Measurements from ENCODE around the gene PROZ.
"Not testable (repeated sequence)": the region's sequence is repeated elsewhere in the genome, so short reads cannot be mapped to it uniquely, and the experiment has no call there.

Gene PROZ, protein sequence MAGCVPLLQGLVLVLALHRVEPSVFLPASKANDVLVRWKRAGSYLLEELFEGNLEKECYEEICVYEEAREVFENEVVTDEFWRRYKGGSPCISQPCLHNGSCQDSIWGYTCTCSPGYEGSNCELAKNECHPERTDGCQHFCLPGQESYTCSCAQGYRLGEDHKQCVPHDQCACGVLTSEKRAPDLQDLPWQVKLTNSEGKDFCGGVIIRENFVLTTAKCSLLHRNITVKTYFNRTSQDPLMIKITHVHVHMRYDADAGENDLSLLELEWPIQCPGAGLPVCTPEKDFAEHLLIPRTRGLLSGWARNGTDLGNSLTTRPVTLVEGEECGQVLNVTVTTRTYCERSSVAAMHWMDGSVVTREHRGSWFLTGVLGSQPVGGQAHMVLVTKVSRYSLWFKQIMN

DNA sequence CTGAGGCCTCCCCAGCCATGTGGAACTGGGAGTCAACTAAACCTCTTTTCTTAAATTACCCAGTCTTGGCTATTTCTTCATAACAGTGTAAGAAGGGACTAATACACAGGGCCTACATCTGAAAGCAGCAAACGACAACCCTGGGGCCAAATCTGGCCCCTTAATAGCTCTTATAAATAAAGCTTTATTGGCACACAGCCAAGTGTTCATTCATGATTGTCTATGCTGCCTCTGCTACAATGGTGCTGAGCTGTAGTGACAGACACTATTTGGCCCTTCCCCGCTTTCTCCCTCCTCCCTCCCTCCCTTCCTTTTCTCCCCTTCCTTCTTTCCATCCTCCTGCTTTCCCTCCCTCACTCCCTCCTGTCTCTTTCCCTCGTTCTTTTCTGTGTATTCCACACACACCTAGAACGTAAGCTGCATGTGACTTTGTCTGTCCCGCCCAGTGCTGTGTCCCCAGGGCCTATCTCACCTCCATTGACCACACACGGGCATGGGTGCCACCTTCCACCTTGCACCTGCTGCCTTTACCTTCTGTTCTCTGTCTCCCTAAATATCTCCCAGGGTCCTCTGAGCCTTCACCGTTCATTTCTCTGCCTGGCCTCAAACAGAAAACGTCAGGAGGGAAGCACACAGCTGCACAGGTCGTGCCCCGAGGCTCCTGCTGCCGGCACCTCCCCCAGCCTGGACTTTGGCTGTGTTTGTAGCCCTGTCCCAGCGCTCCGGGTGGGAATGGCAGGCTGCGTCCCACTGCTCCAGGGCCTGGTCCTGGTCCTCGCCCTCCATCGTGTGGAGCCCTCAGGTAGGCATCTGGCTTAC lies at the start of gene PROZ:
Gene PROZ, plus strand, starts transcription at position 720 of the 819 bp plus-strand sequence. Its CDS starts 13 bp downstream, at position 733.
- no peak for DNase-seq (ENCODE audit: low read depth in 1 of 2, low spot score in 1 of 2)
- in situ Hi-C loops (cut with HindIII; ENCODE audit: low pct_unique_long_range_greater_than_20kb, low sequenced_read_pairs) = no loop called here
- no peak for TF ChIP-seq JUND (IDR thresholded peaks at IDR 0.05; ENCODE audit: low read depth)

DNA sequence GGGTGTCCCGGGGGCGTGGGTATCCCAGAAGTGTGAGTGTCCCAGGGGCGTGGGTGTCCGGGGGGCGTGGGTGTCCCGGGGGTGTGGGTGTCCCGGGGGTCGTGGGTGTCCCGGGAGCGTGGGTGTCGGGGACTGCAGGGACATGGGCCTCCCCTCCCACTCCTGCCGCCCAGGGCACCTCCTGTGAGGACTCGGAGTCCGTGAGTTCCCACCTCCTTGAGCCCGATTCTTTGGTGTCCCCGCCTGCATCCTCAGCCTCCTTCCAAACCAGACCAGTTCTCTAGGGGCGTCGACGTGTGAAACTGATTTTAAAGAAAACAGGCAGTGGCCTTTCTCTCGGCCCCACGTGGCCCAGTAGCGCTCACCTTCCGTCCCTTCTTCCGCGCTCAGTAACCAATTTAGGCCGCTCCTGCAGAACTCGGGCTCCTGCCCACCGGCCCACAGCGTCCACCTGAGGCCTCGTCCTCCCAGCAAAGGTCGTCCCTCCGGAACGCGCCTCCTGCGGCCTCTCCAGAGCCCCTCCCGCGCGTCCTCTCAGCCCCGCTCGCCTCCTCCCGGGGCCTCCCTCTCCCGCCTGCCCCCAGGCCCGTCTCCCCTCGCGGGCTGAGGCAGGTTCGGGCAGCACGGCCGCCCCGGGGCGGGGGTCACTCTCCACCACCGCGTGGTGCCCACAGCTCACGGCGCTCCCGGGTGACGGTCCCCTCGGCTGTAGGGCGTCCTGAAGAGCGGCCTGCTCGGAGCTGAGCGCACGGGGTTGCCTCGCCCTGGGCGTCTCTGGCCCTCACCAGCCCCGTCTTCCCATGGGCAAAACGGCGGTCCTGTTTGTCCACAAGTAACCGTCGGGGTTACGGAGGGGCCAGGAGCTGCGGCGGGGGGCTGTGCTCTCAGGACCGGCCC lies 49.0 kb upstream of the PROZ start:
- DNase-seq (ENCODE audit: low read depth in 1 of 2, low spot score in 1 of 2) = no peak

DNA sequence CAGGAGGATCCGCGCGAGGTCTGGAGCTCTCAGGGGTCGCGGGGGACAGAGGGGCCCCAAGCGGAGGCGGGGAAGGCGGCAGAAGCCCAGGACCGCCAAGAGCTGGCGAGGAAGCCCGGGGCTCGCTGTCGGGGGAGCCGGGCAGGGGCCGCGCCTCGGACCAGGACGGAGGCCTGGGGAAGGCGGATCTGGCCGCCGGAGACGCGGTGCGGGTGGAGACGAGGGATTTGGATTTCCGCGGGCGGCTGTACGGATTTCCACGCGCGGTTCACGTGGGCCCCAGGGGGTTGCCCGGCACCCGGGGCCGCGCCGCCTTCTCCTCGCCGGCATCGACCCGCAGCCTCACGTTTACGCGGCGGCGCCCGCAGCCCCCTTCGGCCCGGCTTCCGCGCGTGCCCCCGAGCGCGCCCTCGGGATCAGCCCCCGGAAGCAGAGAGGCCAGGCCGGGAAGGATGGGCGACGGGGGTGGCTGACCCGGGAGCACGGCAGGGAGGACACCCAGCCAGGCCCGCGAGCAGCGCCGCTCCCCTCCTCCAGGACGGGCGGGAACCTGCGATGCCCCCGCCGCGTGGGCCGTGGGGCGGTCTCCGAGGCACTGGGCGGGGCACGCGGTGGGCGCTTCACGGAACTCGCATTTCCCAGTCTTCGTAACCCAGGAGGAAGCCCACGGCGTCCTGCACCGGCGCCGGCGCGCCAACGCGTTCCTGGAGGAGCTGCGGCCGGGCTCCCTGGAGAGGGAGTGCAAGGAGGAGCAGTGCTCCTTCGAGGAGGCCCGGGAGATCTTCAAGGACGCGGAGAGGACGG lies 48.2 kb upstream of the PROZ start:
- no peak for TF ChIP-seq JUND (IDR thresholded peaks at IDR 0.05; ENCODE audit: low read depth)
- in situ Hi-C loops (cut with HindIII; ENCODE audit: low pct_unique_long_range_greater_than_20kb, low sequenced_read_pairs) = no loop called here
- no peak for DNase-seq (ENCODE audit: low read depth in 1 of 2, low spot score in 1 of 2)

More for the DNA sequence above, 49.0 kb upstream of the PROZ start:
- TF ChIP-seq JUND (IDR thresholded peaks at IDR 0.05; ENCODE audit: low read depth) = no peak
- in situ Hi-C loops (cut with HindIII; ENCODE audit: low pct_unique_long_range_greater_than_20kb, low sequenced_read_pairs) = no loop called here

DNA sequence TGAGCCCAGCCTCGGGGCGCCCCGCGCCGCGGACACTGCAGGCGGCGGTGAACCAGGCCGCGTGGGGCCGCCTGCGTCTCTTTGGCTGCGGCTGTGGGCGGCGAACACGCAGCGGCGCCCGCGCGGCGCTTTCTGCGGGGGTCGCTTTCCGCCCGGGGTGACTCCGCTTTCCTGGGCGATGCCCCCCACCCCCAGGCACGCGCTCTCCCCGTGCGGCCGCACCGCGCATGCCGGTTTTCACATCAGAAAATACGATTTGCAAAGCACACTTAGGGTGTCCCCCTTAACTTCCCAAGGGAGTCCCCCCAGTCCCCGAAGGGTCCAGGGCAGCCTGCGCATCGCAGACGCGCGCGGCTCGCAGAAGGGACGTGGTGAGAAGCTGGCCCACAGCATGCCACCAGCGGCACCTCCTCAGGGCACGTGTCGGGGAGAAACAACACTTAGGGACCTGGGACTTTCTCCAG lies 47.6 kb upstream of the PROZ start:
- no peak for TF ChIP-seq JUND (IDR thresholded peaks at IDR 0.05; ENCODE audit: low read depth)
- in situ Hi-C loops (cut with HindIII; ENCODE audit: low pct_unique_long_range_greater_than_20kb, low sequenced_read_pairs) = no loop called here
- DNase-seq (ENCODE audit: low read depth in 1 of 2, low spot score in 1 of 2) = no peak

DNA sequence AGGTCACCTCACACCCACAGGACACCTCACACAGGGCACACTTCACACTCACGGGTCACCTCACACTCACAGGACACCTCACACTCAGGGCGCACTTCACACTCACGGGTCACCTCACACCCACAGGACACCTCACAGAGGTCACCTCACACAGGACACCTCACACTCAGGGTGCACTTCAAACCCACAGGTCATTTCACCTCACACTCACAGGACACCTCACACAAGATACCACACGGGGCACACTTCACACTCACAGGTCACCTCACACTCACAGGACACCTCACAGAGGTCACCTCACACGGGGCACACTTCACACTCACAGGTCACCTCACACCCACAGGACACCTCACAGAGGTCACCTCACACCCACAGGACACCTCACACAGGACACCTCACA lies 46.6 kb upstream of the PROZ start:
- DNase-seq (ENCODE audit: low read depth in 1 of 2, low spot score in 1 of 2); in situ Hi-C loops (cut with HindIII; ENCODE audit: low pct_unique_long_range_greater_than_20kb, low sequenced_read_pairs): not testable (repeated sequence)

DNA sequence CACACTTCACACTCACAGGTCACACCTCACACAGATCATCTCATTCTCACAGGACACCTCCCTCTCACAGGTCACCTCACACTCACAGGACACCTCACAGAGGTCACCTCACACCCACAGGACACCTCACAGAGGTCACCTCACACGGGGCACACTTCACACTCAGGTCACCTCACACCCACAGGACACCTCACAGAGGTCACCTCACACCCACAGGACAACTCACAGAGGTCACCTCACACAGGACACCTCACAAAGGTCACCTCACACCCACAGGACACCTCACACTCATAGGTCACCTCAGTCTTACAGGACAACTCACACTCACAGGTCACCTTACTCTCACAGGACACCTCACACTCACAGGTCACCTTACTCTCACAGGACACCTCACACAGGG lies 46.0 kb upstream of the PROZ start:
- DNase-seq (ENCODE audit: low read depth in 1 of 2, low spot score in 1 of 2) = not testable (repeated sequence)

DNA sequence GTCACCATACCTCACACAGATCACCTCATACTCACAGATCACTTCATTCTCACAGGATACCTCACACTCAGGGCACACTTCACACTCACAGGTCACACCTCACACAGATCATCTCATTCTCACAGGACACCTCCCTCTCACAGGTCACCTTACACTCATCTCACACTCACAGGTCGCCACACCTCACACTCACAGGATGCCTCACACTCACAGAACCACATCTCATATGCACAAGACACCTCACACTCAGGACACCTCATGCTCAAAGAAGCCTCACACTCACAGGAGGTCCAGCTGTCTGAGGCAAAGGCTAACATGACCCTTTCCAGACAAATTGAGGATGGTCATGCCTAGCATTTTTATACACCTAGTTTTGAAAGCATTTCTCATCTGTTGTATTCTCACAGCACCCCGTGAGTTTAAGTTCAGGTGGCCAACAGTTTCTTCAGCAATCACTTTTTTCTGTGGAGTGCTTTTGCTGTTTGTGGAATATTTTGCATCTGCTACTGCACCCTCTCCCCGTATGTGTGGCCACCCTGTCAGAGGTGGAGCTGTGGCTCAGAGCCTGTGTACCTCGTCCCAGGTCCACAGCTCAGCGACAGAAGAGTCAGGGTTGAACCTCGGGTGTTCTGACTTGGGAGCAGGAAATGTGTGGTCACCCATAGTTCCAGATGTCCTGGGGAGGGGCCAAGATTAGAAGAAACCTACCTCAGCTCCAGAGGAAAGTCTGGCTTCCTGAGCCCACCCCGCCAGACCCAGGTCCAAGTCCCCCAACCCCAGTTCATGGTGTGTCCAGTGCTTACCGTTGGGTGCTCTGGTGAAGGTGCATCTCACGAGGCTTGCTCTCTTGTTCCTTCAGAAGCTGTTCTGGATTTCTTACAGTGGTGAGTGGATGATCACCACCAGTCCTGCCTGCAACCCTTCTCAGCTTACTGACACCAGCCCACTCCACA lies 45.3 kb upstream of the PROZ start:
- TF ChIP-seq JUND (IDR thresholded peaks at IDR 0.05; ENCODE audit: low read depth) = no peak
- in situ Hi-C loops (cut with HindIII; ENCODE audit: low pct_unique_long_range_greater_than_20kb, low sequenced_read_pairs) = no loop called here
- DNase-seq (ENCODE audit: low read depth in 1 of 2, low spot score in 1 of 2) = no peak

More for the DNA sequence above, 46.0 kb upstream of the PROZ start:
- in situ Hi-C loops (cut with HindIII; ENCODE audit: low pct_unique_long_range_greater_than_20kb, low sequenced_read_pairs) = not testable (repeated sequence)

DNA sequence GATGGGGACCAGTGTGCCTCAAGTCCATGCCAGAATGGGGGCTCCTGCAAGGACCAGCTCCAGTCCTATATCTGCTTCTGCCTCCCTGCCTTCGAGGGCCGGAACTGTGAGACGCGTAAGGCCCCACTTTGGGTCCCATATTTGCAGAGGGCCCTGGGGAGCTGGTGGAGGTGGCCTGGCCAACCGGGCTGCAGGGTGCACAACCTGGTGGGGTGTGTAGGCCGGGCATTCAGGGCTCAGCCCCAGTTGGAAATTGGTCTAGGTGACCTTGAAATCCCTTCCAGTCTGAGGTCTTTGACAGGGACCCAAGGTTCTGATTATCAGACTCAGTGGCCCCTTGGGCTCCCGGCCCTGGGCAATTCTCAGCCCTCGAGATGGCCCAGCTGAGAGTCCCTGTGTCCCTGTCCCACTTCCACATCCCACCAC lies 44.6 kb upstream of the PROZ start:
- in situ Hi-C loops (cut with HindIII; ENCODE audit: low pct_unique_long_range_greater_than_20kb, low sequenced_read_pairs) = no loop called here
- DNase-seq (ENCODE audit: low read depth in 1 of 2, low spot score in 1 of 2) = no peak

DNA sequence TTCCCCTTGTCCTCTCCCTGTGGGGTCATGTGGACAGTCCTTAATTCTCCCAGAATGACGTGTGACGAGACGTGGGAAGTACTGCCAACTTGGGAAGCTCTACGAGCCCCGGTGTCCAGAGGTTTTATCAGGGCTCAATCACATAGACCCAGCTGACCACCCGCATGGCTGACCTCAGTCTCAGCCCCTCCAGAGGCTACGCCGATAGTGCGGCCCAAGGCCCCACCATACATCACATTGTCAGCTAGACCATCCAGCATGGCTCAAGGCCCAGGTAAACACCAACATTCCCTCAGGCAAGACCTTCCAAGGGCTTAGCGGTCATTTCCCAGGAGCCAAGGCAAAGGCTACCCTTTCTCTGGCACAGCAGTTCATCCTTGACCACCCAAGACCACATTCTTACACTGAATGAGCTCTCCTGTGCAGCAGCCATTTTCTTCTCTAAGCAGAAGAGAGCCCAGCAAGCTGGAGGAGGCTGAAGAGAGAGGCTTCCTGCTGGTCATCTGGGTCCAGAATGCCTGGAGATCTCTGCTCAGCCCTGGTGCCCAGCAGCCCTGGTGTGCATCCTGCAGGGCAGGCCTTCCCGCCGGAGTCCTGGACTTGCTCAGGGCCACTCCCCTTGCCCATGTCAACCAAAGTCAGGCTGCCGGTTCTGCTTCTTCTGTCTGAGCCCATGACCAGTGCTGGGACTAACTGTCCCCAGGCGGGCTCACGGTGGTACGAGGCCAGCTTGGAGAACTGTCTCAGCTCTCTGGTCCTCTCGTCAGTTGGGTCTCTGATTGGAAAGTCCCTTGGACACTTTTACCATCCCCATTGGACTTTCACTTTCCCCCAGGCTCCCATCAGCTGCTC lies 43.7 kb upstream of the PROZ start:
- no peak for DNase-seq (ENCODE audit: low read depth in 1 of 2, low spot score in 1 of 2)
- TF ChIP-seq JUND (IDR thresholded peaks at IDR 0.05; ENCODE audit: low read depth) = no peak
- in situ Hi-C loops (cut with HindIII; ENCODE audit: low pct_unique_long_range_greater_than_20kb, low sequenced_read_pairs) = no loop called here

More for the DNA sequence above, 44.6 kb upstream of the PROZ start:
- no peak for TF ChIP-seq JUND (IDR thresholded peaks at IDR 0.05; ENCODE audit: low read depth)
